Mucosa of gallbladder (tissue), 1 donor: ENCODE data around the gene LARGE1. TPM values are rescaled to one million over a fixed set of nuclear protein-coding genes. Genes with fewer than 3 reads are reported as not detected.
"Not testable (repeated sequence)": the region's sequence is repeated elsewhere in the genome, so short reads cannot be mapped to it uniquely, and the experiment has no call there.

Experiments used
- DNase-seq: peaks from one replicate; pipeline ENCODE4 v3.0.0-alpha.2; 2020; ENCODE audit warnings: low spot score
- total RNA-seq: library from RNA; stranded (reverse); gene quantifications from one replicate; pipeline ENCODE4 v1.2.1, GENCODE V29; 2021
- donor health status: DM: no; HTN: no; CAD: no.

LARGE1 gene
- total RNA-seq, 1 donor from 2014 or later: 65.6 TPM

GRCh38 chr22:33372875-33373274, 547.4 kb downstream of the LARGE1 start:
- DNase-seq: no peak

- not testable (repeated sequence) for DNase-seq
Observed at GRCh38 chr22:33363256-33363655, 557.0 kb downstream of the LARGE1 start.

GRCh38 chr22:33362702-33363101, 557.6 kb downstream of the LARGE1 start:
- DNase-seq: no peak

- DNase-seq: no peak
Observed at GRCh38 chr22:33361581-33361980, 558.7 kb downstream of the LARGE1 start.

- DNase-seq: no peak
Observed at GRCh38 chr22:33357981-33358399, 562.3 kb downstream of the LARGE1 start.

- DNase-seq: no peak
Observed at GRCh38 chr22:33354928-33355327, 565.3 kb downstream of the LARGE1 start.

- no peak for DNase-seq
Observed at GRCh38 chr22:33353502-33353901, 566.8 kb downstream of the LARGE1 start.

GRCh38 chr22:33352768-33353167, 567.5 kb downstream of the LARGE1 start:
- no peak for DNase-seq

GRCh38 chr22:33350961-33351360, 569.3 kb downstream of the LARGE1 start:
- DNase-seq: no peak

- no peak for DNase-seq
Observed at GRCh38 chr22:33350491-33350890, 569.8 kb downstream of the LARGE1 start.

GRCh38 chr22:33347002-33347401, 573.3 kb downstream of the LARGE1 start:
- DNase-seq: no peak

- no peak for DNase-seq
Observed at GRCh38 chr22:33341611-33342010, 578.7 kb downstream of the LARGE1 start.

- peak; percentile 85 for DNase-seq
Observed at GRCh38 chr22:33337524-33337923, 582.8 kb downstream of the LARGE1 start.

GRCh38 chr22:33335611-33336279, 584.5 kb downstream of the LARGE1 start:
- peak; percentile 51 for DNase-seq

GRCh38 chr22:33332538-33332937, 587.7 kb downstream of the LARGE1 start:
- peak; percentile 42 for DNase-seq

GRCh38 chr22:33331017-33331416, 589.3 kb downstream of the LARGE1 start:
- DNase-seq: no peak

- no peak for DNase-seq
Observed at GRCh38 chr22:33330534-33330933, 589.7 kb downstream of the LARGE1 start.

GRCh38 chr22:33329398-33329797, 590.9 kb downstream of the LARGE1 start:
- peak; percentile 33 for DNase-seq

- no peak for DNase-seq
Observed at GRCh38 chr22:33328789-33329296, 591.4 kb downstream of the LARGE1 start.

GRCh38 chr22:33327348-33327860, 592.9 kb downstream of the LARGE1 start:
- no peak for DNase-seq

- DNase-seq: no peak
Observed at GRCh38 chr22:33326540-33327295, 593.6 kb downstream of the LARGE1 start.

GRCh38 chr22:33325232-33326004, 594.9 kb downstream of the LARGE1 start:
- DNase-seq: no peak
